Measurements from ENCODE around the gene PDSS2. TPM values are rescaled to one million over a fixed set of nuclear protein-coding genes. Genes with fewer than 3 reads are reported as not detected.

PDSS2 gene
- polyA plus RNA-seq, 3 donors = 10.1 to 13.9 (median 13.3) TPM

DNA sequence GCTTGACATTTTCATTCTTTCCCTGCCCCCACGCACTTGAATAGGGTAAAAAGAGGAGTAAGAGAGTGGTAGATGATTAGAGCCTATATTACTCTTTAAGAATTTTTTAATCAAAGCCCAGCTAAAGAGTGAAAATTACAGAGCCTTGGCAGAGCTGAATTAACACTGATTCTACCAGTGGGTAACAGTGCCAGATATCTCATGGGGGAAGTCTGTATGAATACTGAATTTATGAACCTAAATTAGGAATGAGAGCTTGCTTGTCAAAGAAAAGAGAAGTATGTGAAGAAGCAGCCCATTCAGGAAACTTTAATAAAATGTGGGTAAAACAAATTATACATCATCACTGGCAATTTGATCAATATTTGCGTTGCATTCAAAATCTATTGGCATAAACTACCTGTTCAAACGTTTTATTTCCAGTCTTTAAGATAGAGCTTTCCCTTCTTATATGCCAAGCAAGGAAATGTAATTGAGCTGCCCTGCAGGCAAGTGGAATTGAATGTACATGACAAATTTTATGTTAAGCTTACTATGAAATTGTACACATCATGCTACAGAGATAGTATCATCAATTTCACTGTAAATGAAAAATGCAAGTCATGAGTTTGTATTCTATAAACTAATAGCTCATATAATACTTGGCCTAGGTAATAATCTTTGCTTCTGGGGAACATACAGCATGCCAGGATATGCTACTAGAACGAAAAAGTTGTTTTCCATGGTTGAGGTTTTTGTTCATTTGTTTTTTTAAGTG, 45.1 kb upstream of the PDSS2 start:
- no peaks in the 10 kb centered on the region for H3K9me3 ChIP-seq (replicated peaks in 1 of 2; ENCODE audit: control insufficient read depth in 1 of 2, insufficient read depth in 1 of 2, low read length in 2 of 2)
- H3K9ac ChIP-seq (ENCODE audit: insufficient read depth, low read length, poor library complexity, severe bottlenecking) = no peak overlapping the region
- Mint-ChIP-seq H3K36me3 (no peaks in the 10 kb centered on the region), H3K27ac (no peak overlapping the region), H3K27me3 (ENCODE audit: low read depth in 3 of 3) (peaks cover 3 to 8% (median 6%) of the 10 kb centered on the region in 3 donors), H3K9me3 (peaks cover 0 to 3% (median 0%) of the 10 kb centered on the region in 7 donors), H3K4me3 (peak overlapping the region in 1 of 2 donors; percentile 49), H3K4me1 (peaks cover 11% of the 10 kb centered on the region)
- H3K79me2 ChIP-seq (ENCODE audit: insufficient read depth, low read length) = no peaks in the 10 kb centered on the region
- no peaks in the 10 kb centered on the region for H4K20me1 ChIP-seq (ENCODE audit: insufficient read depth, low read length)
- H3K4me1 ChIP-seq (ENCODE audit: control insufficient read depth in 1 of 2, insufficient read depth in 2 of 2, low read length in 2 of 2) = peaks cover 0 to 8% of the 10 kb centered on the region in 2 donors
- DNase-seq = no peak
- H3K36me3 ChIP-seq (replicated peaks in 1 of 2; ENCODE audit: control insufficient read depth in 1 of 2, insufficient read depth in 2 of 2, low read length in 2 of 2) = no peaks in the 10 kb centered on the region
- intact Hi-C loops (cut with micrococcal nuclease) = no loop called here
- 83% methylated on average over 1 of the region's 4 CpGs for WGBS (ENCODE audit: insufficient coverage)
- H3K27me3 ChIP-seq (ENCODE audit: control insufficient read depth in 2 of 2, insufficient read depth in 2 of 2, low read length in 2 of 2) = peaks cover 2% of the 10 kb centered on the region in 2 donors
- no peak overlapping the region for H3K27ac ChIP-seq (ENCODE audit: low read depth in 1 of 2, low read length in 2 of 2)
- H3K4me3 ChIP-seq (replicated peaks in 1 of 3; ENCODE audit: low read depth in 2 of 3, low read length in 3 of 3) = no peak overlapping the region
- H3K4me2 ChIP-seq (replicated peaks; ENCODE audit: extremely low read depth, low read length, poor library complexity, severe bottlenecking) = no peak overlapping the region
- no peak overlapping the region for H2AFZ ChIP-seq (ENCODE audit: insufficient read depth, low read depth, low read length, poor library complexity, severe bottlenecking)
- TF ChIP-seq, protein P1, sequence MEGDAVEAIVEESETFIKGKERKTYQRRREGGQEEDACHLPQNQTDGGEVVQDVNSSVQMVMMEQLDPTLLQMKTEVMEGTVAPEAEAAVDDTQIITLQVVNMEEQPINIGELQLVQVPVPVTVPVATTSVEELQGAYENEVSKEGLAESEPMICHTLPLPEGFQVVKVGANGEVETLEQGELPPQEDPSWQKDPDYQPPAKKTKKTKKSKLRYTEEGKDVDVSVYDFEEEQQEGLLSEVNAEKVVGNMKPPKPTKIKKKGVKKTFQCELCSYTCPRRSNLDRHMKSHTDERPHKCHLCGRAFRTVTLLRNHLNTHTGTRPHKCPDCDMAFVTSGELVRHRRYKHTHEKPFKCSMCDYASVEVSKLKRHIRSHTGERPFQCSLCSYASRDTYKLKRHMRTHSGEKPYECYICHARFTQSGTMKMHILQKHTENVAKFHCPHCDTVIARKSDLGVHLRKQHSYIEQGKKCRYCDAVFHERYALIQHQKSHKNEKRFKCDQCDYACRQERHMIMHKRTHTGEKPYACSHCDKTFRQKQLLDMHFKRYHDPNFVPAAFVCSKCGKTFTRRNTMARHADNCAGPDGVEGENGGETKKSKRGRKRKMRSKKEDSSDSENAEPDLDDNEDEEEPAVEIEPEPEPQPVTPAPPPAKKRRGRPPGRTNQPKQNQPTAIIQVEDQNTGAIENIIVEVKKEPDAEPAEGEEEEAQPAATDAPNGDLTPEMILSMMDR (IDR thresholded peaks at IDR 0.05) = no peak

DNA sequence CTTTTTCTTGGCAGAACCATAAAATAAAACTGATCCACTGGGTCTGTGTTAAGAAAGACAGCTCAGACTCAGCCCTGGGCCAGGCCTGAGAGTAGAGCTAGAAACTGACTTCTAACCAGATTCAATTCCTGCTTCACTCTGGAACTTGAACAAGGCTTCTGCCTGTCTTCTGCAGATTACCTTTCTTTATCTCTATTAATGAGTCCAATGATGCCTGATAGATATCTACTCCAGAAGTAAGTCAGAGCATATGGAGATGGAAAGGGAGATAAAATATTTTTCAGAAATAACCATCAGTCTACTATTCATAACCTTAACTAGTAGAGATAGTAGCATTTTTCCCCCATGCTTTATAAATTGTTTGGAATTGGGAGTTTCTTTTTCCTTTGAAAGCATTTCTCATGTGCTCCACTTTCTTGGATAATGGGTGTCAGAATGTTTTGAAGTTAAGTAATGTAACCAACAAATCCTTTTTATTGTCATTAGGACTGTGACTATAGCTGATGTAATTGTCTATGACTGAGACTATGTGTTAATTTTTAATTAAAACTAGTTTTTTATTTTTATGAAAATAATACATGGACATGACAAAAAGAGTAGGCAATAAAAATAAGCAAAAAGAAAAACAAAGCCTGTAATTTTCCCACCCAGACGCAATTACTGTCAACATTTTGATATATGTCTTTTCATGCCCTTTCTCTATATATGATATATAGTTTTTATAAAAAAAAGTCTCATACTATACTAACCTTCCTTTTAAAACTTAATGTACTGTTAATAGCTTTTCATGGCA, 37.7 kb upstream of the PDSS2 start:
- intact Hi-C loops (cut with micrococcal nuclease) = no loop called here
- peaks cover 41 to 44% of the 10 kb centered on the region in 2 donors for H3K27me3 ChIP-seq (ENCODE audit: control insufficient read depth in 2 of 2, insufficient read depth in 2 of 2, low read length in 2 of 2)
- no peak for DNase-seq
- Mint-ChIP-seq H3K36me3 (no peaks in the 10 kb centered on the region), H3K9me3 (peaks cover 0 to 3% (median 0%) of the 10 kb centered on the region in 7 donors), H3K27ac (no peak overlapping the region), H3K4me1 (no peaks in the 10 kb centered on the region), H3K4me3 (no peak overlapping the region), H3K27me3 (ENCODE audit: low read depth in 3 of 3) (peaks cover 15 to 27% (median 17%) of the 10 kb centered on the region in 3 donors)
- WGBS (ENCODE audit: insufficient coverage) = no CpG with 5 or more reads among the region's 1 CpG
- no peaks in the 10 kb centered on the region for H3K79me2 ChIP-seq (ENCODE audit: insufficient read depth, low read length)
- TF ChIP-seq, protein P1 (IDR thresholded peaks at IDR 0.05) = no peak
- H3K36me3 ChIP-seq (replicated peaks in 1 of 2; ENCODE audit: control insufficient read depth in 1 of 2, insufficient read depth in 2 of 2, low read length in 2 of 2) = no peaks in the 10 kb centered on the region
- no peaks in the 10 kb centered on the region for H4K20me1 ChIP-seq (ENCODE audit: insufficient read depth, low read length)
- H3K9me3 ChIP-seq (replicated peaks in 1 of 2; ENCODE audit: control insufficient read depth in 1 of 2, insufficient read depth in 1 of 2, low read length in 2 of 2) = peaks cover 0 to 5% of the 10 kb centered on the region in 2 donors
- no peak overlapping the region for H3K4me3 ChIP-seq (replicated peaks in 1 of 3; ENCODE audit: low read depth in 2 of 3, low read length in 3 of 3)
- H3K27ac ChIP-seq (ENCODE audit: low read depth in 1 of 2, low read length in 2 of 2) = no peak overlapping the region
- H3K4me2 ChIP-seq (replicated peaks; ENCODE audit: extremely low read depth, low read length, poor library complexity, severe bottlenecking) = no peak overlapping the region
- H3K4me1 ChIP-seq (ENCODE audit: control insufficient read depth in 1 of 2, insufficient read depth in 2 of 2, low read length in 2 of 2) = no peaks in the 10 kb centered on the region
- H3K9ac ChIP-seq (ENCODE audit: insufficient read depth, low read length, poor library complexity, severe bottlenecking) = no peak overlapping the region
- H2AFZ ChIP-seq (ENCODE audit: insufficient read depth, low read depth, low read length, poor library complexity, severe bottlenecking) = no peak overlapping the region
